ENCODE results near the gene AFF1.

The AFF1 gene

DNA sequence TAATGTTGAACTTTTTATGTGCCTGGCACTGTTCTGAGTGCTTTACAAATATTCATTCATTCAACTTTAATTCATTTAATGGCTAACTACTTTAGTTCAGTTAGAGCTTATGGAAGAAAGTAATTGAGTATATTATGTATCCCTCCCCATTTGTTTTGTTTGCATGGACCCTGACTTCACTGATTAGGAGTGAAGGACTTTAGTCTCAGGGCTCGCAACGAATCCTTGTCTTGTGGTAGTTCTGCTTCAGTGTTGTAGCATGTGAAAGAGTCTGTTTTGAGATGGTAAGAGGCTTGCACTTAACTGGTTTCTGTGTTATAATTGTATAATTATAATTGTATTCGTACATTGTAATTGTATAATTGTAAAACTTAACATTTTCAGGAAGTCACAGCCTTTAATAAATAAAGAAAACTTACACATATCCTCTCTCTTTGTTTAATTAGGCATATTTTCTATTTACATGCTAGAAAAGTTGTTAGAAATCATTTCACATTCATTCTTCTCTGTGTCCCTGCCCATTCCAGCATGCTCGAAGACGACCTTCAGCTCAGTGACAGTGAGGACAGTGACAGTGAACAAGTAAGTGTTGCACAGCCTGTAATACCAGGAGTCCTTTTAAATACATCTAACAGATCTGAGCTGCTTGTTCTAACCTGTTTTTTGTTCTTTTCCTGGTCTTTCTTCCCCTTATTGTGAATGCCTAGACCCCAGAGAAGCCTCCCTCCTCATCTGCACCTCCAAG, 170.5 kb downstream of the AFF1 start:
- no peaks in the 10 kb centered on the region for H3K27me3 ChIP-seq (ENCODE audit: control insufficient read depth, insufficient read depth, low read length)
- no peak overlapping the region for H3K9ac ChIP-seq (ENCODE audit: low read length)
- no peak overlapping the region for H3K27ac ChIP-seq (ENCODE audit: low read length)
- peaks cover 18% of the 10 kb centered on the region for H3K36me3 ChIP-seq (ENCODE audit: control insufficient read depth, low read depth, low read length)
- peaks cover 1% of the 10 kb centered on the region for H3K4me1 ChIP-seq (ENCODE audit: control insufficient read depth, low read depth, low read length)
- H3K4me3 ChIP-seq (ENCODE audit: low read length), result no peak overlapping the region
- H3K9me3 ChIP-seq (ENCODE audit: control insufficient read depth, low read depth, low read length), result no peaks in the 10 kb centered on the region

DNA sequence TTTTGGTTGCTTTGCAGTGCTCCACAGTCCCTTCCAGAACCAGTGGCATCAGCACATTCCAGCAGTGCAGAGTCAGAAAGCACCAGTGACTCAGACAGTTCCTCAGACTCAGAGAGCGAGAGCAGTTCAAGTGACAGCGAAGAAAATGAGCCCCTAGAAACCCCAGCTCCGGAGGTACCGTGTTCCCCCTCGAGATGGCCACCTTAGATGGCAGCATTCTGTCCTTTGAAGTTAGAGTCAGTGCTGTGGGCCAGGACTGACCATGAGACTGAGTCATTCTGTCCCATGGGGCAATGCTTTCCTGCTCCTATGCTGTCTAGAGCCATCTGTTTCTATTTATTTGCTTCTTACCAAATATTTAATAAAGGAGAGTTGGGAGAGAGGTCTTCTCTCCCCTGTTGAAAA, 173.3 kb downstream of the AFF1 start:
- Histone ChIP-seq H3K9ac (ENCODE audit: low read length) (no peak overlapping the region), H3K27ac (ENCODE audit: low read length) (no peak overlapping the region), H3K27me3 (ENCODE audit: control insufficient read depth, insufficient read depth, low read length) (no peaks in the 10 kb centered on the region), H3K36me3 (ENCODE audit: control insufficient read depth, low read depth, low read length) (peaks cover 19% of the 10 kb centered on the region), H3K9me3 (ENCODE audit: control insufficient read depth, low read depth, low read length) (no peaks in the 10 kb centered on the region), H3K4me3 (ENCODE audit: low read length) (no peak overlapping the region), H3K4me1 (ENCODE audit: control insufficient read depth, low read depth, low read length) (no peaks in the 10 kb centered on the region)

GRCh38 chr4:87109121-87109520, 174.3 kb downstream of the AFF1 start:
- Histone ChIP-seq H3K27me3 (ENCODE audit: control insufficient read depth, insufficient read depth, low read length) (no peaks in the 10 kb centered on the region), H3K4me3 (ENCODE audit: low read length) (no peak overlapping the region), H3K9me3 (ENCODE audit: control insufficient read depth, low read depth, low read length) (no peaks in the 10 kb centered on the region), H3K4me1 (ENCODE audit: control insufficient read depth, low read depth, low read length) (no peaks in the 10 kb centered on the region), H3K9ac (ENCODE audit: low read length) (no peak overlapping the region), H3K27ac (ENCODE audit: low read length) (no peak overlapping the region), H3K36me3 (ENCODE audit: control insufficient read depth, low read depth, low read length) (peaks cover 19% of the 10 kb centered on the region)

DNA sequence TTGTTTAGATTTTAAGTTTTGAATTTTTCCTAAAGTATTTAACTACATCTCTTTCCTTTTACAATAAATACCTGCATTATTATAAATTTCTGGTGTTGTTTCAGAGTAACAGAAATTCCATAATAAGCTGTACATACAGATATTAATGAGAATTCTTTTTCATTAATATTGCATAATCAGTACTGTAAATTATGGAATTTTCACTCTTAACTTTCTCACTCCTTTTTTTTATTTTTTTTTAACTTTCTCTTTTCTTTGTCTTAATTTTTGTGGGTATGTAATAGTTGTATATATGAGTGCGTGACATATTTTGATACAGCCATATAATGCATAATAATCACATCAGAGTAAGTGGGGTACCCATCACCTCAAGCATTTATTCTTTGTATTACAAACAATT, 175.1 kb downstream of the AFF1 start:
- H3K27me3 ChIP-seq (ENCODE audit: control insufficient read depth, insufficient read depth, low read length), result no peaks in the 10 kb centered on the region
- H3K9me3 ChIP-seq (ENCODE audit: control insufficient read depth, low read depth, low read length), result no peaks in the 10 kb centered on the region
- no peak overlapping the region for H3K9ac ChIP-seq (ENCODE audit: low read length)
- H3K36me3 ChIP-seq (ENCODE audit: control insufficient read depth, low read depth, low read length), result peaks cover 21% of the 10 kb centered on the region
- no peak overlapping the region for H3K27ac ChIP-seq (ENCODE audit: low read length)
- no peaks in the 10 kb centered on the region for H3K4me1 ChIP-seq (ENCODE audit: control insufficient read depth, low read depth, low read length)
- no peak overlapping the region for H3K4me3 ChIP-seq (ENCODE audit: low read length)

GRCh38 chr4:87112063-87112462, 177.3 kb downstream of the AFF1 start:
- Histone ChIP-seq H3K4me3 (ENCODE audit: low read length) (no peak overlapping the region), H3K9me3 (ENCODE audit: control insufficient read depth, low read depth, low read length) (no peaks in the 10 kb centered on the region), H3K27me3 (ENCODE audit: control insufficient read depth, insufficient read depth, low read length) (no peaks in the 10 kb centered on the region), H3K36me3 (ENCODE audit: control insufficient read depth, low read depth, low read length) (peaks cover 38% of the 10 kb centered on the region), H3K27ac (ENCODE audit: low read length) (no peak overlapping the region), H3K9ac (ENCODE audit: low read length) (no peak overlapping the region), H3K4me1 (ENCODE audit: control insufficient read depth, low read depth, low read length) (no peaks in the 10 kb centered on the region)

- no peaks in the 10 kb centered on the region for H3K27me3 ChIP-seq (ENCODE audit: control insufficient read depth, insufficient read depth, low read length)
- H3K9me3 ChIP-seq (ENCODE audit: control insufficient read depth, low read depth, low read length), result no peaks in the 10 kb centered on the region
- H3K4me3 ChIP-seq (ENCODE audit: low read length), result no peak overlapping the region
- H3K4me1 ChIP-seq (ENCODE audit: control insufficient read depth, low read depth, low read length), result peaks cover 4% of the 10 kb centered on the region
- H3K36me3 ChIP-seq (ENCODE audit: control insufficient read depth, low read depth, low read length), result peaks cover 32% of the 10 kb centered on the region
- H3K27ac ChIP-seq (ENCODE audit: low read length), result no peak overlapping the region
- H3K9ac ChIP-seq (ENCODE audit: low read length), result no peak overlapping the region
These were observed 179.6 kb downstream of the AFF1 start for GRCh38 chr4:87114245-87115062.

- H3K9me3 ChIP-seq (ENCODE audit: control insufficient read depth, low read depth, low read length), result no peaks in the 10 kb centered on the region
- peaks cover 32% of the 10 kb centered on the region for H3K36me3 ChIP-seq (ENCODE audit: control insufficient read depth, low read depth, low read length)
- H3K9ac ChIP-seq (ENCODE audit: low read length), result no peak overlapping the region
- no peaks in the 10 kb centered on the region for H3K27me3 ChIP-seq (ENCODE audit: control insufficient read depth, insufficient read depth, low read length)
- H3K27ac ChIP-seq (ENCODE audit: low read length), result no peak overlapping the region
- peaks cover 4% of the 10 kb centered on the region for H3K4me1 ChIP-seq (ENCODE audit: control insufficient read depth, low read depth, low read length)
- H3K4me3 ChIP-seq (ENCODE audit: low read length), result no peak overlapping the region
These were observed 181.4 kb downstream of the AFF1 start for GRCh38 chr4:87116231-87116630.

GRCh38 chr4:87117051-87117731, 182.4 kb downstream of the AFF1 start:
- no peak overlapping the region for H3K27ac ChIP-seq (ENCODE audit: low read length)
- peaks cover 27% of the 10 kb centered on the region for H3K36me3 ChIP-seq (ENCODE audit: control insufficient read depth, low read depth, low read length)
- H3K4me3 ChIP-seq (ENCODE audit: low read length), result no peak overlapping the region
- H3K9ac ChIP-seq (ENCODE audit: low read length), result no peak overlapping the region
- peaks cover 4% of the 10 kb centered on the region for H3K4me1 ChIP-seq (ENCODE audit: control insufficient read depth, low read depth, low read length)
- no peaks in the 10 kb centered on the region for H3K27me3 ChIP-seq (ENCODE audit: control insufficient read depth, insufficient read depth, low read length)
- no peaks in the 10 kb centered on the region for H3K9me3 ChIP-seq (ENCODE audit: control insufficient read depth, low read depth, low read length)

GRCh38 chr4:87117732-87118075, 182.9 kb downstream of the AFF1 start:
- no peak overlapping the region for H3K4me3 ChIP-seq (ENCODE audit: low read length)
- H3K36me3 ChIP-seq (ENCODE audit: control insufficient read depth, low read depth, low read length), result peaks cover 27% of the 10 kb centered on the region
- H3K9me3 ChIP-seq (ENCODE audit: control insufficient read depth, low read depth, low read length), result no peaks in the 10 kb centered on the region
- H3K4me1 ChIP-seq (ENCODE audit: control insufficient read depth, low read depth, low read length), result peaks cover 4% of the 10 kb centered on the region
- H3K27ac ChIP-seq (ENCODE audit: low read length), result no peak overlapping the region
- H3K27me3 ChIP-seq (ENCODE audit: control insufficient read depth, insufficient read depth, low read length), result no peaks in the 10 kb centered on the region
- no peak overlapping the region for H3K9ac ChIP-seq (ENCODE audit: low read length)

DNA sequence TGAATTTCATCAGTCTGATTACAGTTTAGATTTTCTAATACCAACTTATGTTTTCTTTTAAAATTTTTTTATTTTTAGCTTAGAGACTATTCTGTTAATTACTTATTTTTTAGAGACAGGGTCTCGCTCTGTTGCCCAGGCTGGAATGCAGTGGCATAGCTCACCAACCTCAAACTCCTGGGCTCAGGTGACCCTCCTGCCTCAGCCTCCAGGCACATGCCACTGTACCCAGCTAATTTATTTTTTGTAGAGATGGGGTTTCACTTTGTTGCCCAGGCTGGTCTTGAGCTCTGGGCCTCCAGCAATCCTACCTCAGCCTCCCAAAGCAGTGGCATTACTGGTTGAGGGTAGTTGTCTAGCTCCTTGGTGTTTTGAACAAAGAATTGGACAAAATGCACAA, 183.6 kb downstream of the AFF1 start:
- Histone ChIP-seq H3K4me3 (ENCODE audit: low read length) (no peak overlapping the region), H3K9ac (ENCODE audit: low read length) (no peak overlapping the region), H3K27me3 (ENCODE audit: control insufficient read depth, insufficient read depth, low read length) (no peaks in the 10 kb centered on the region), H3K4me1 (ENCODE audit: control insufficient read depth, low read depth, low read length) (peaks cover 4% of the 10 kb centered on the region), H3K27ac (ENCODE audit: low read length) (no peak overlapping the region), H3K36me3 (ENCODE audit: control insufficient read depth, low read depth, low read length) (peaks cover 27% of the 10 kb centered on the region), H3K9me3 (ENCODE audit: control insufficient read depth, low read depth, low read length) (no peaks in the 10 kb centered on the region)

GRCh38 chr4:87118826-87119225, 184.0 kb downstream of the AFF1 start:
- Histone ChIP-seq H3K4me1 (ENCODE audit: control insufficient read depth, low read depth, low read length) (peaks cover 4% of the 10 kb centered on the region), H3K27ac (ENCODE audit: low read length) (no peak overlapping the region), H3K9ac (ENCODE audit: low read length) (no peak overlapping the region), H3K4me3 (ENCODE audit: low read length) (no peak overlapping the region), H3K36me3 (ENCODE audit: control insufficient read depth, low read depth, low read length) (peaks cover 27% of the 10 kb centered on the region), H3K9me3 (ENCODE audit: control insufficient read depth, low read depth, low read length) (no peaks in the 10 kb centered on the region), H3K27me3 (ENCODE audit: control insufficient read depth, insufficient read depth, low read length) (no peaks in the 10 kb centered on the region)

Measured in iPS-18a (cell line).